GM12878 (cell line): ENCODE data around the gene SLC37A1. TPM values are rescaled to one million over a fixed set of nuclear protein-coding genes. Genes with fewer than 3 reads are reported as not detected.

Source experiments
- ATAC-seq: fragments of 200-7000 bp; cut with Tn5 transposase; 3 replicates; pipeline ENCODE4 v1.9.1; 2020; ENCODE audit warnings: mild to moderate bottlenecking, moderate library complexity
- BruUV-seq: library from RNA; stranded (reverse); fragments of 400-500 nt; replicated peaks from 2 replicates; lab custom pipeline; 2021; lab: Mats Ljungman, UMichigan
- CTCF ChIA-PET: fragments of 300-600 bp; sonication (Branson Sonifier 250); formaldehyde crosslinking; extraction: SDS; loops from one replicate; lab custom pipeline; 2021; ENCODE audit warnings: inconsistent platforms; lab: Yijun Ruan, JAX
- POLR2A ChIA-PET: fragments of 350-600 bp; formaldehyde crosslinking; extraction: SDS; loops from one replicate; lab custom pipeline; 2021; ENCODE audit warnings: inconsistent platforms; lab: Charles Lee
- RAD21 ChIA-PET: fragments of 300-600 bp; sonication (Branson Sonifier 250); formaldehyde crosslinking; loops from one replicate; lab custom pipeline; 2023; ENCODE audit warnings: antibody characterized with exemption; ENCODE audit not compliant: unreplicated experiment; lab: Charles Lee
- SMC1A ChIA-PET: fragments of 300-600 bp; sonication (Branson Sonifier 250); formaldehyde crosslinking; loops from one replicate; lab custom pipeline; 2023; ENCODE audit not compliant: unreplicated experiment, uncharacterized antibody; lab: Charles Lee
- DNase-seq: peaks from one replicate; pipeline ENCODE4 v3.0.0-alpha.2; 2011; ENCODE audit warnings: low read depth, low spot score
- FAIRE-seq: peaks from 3 replicates; lab custom pipeline; 2011; peaks lifted over from hg19 to GRCh38; lab: Jason Lieb, UNC
- H2AFZ ChIP-seq: 2 replicates; pipeline ENCODE4 v1.6.0; 2011; ENCODE audit warnings: low read depth, low read length, control low read depth; ENCODE audit not compliant: control insufficient read depth
- H3K27ac ChIP-seq: 2 replicates; pipeline ENCODE4 v1.5.1; 2011; ENCODE audit warnings: control low read depth; ENCODE audit not compliant: control insufficient read depth, insufficient read depth
- H3K27me3 ChIP-seq, 2 experiments: replicated peaks in 1 of 2; 2 replicates each; pipeline versions ENCODE4 v1.6.0 to v1.6.1; 2011; ENCODE audit warnings: low read length in 1 of 2; ENCODE audit not compliant: control insufficient read depth in 2 of 2, insufficient read depth in 2 of 2
- H3K36me3 ChIP-seq, 2 experiments: 2 replicates each; pipeline ENCODE4 v1.5.1; 2011; ENCODE audit warnings: low read length in 1 of 2; ENCODE audit not compliant: control insufficient read depth in 2 of 2, insufficient read depth in 2 of 2
- H3K4me1 ChIP-seq: 2 replicates; pipeline ENCODE4 v1.6.1; 2011; ENCODE audit warnings: mild to moderate bottlenecking, low read length, moderate library complexity, mixed read lengths; ENCODE audit not compliant: control insufficient read depth, insufficient read depth
- H3K4me2 ChIP-seq: 2 replicates; pipeline ENCODE4 v1.6.0; 2011; ENCODE audit warnings: control low read depth; ENCODE audit not compliant: control insufficient read depth, insufficient read depth
- H3K4me3 ChIP-seq: fragments of 200-600 bp; sonication (generic); 2 replicates; pipeline ENCODE4 v1.5.1; 2016
- H3K79me2 ChIP-seq: 2 replicates; pipeline ENCODE4 v1.6.0; 2011; ENCODE audit warnings: low read length; ENCODE audit not compliant: control insufficient read depth, insufficient read depth
- H3K9ac ChIP-seq: 2 replicates; pipeline ENCODE4 v1.8.0; 2011; ENCODE audit warnings: low read length, control low read depth, mixed read lengths; ENCODE audit not compliant: control insufficient read depth, insufficient read depth
- H3K9me3 ChIP-seq: replicated peaks from 3 replicates; pipeline ENCODE4 v1.5.1; 2011; ENCODE audit warnings: mild to moderate bottlenecking, low read length; ENCODE audit not compliant: control insufficient read depth, insufficient read depth
- H4K20me1 ChIP-seq: 2 replicates; pipeline ENCODE4 v1.6.0; 2011; ENCODE audit not compliant: control insufficient read depth, insufficient read depth
- NFXL1 ChIP-seq: fragments of 450-650 bp; IDR thresholded peaks from 2 replicates; pipeline ENCODE4 v1.6.1; 2017; ENCODE audit warnings: antibody characterized with exemption, mild to moderate bottlenecking, borderline replicate concordance
- SREBF1 ChIP-seq: IDR thresholded peaks from 2 replicates; pipeline ENCODE4 v1.6.1; 2012; ENCODE audit warnings: mild to moderate bottlenecking, low read length
- ZBED1 ChIP-seq: IDR thresholded peaks from 2 replicates; pipeline ENCODE4 v1.6.1; 2016; ENCODE audit warnings: borderline replicate concordance
- WGBS: methylation state at CpG from one replicate; pipeline ENCODE4 v1.1.6; 2016; ENCODE audit warnings: low lambda C conversion rate; ENCODE audit not compliant: insufficient replicate concordance, insufficient coverage; ENCODE audit errors: missing lambda C conversion rate; 5-methylcytosine and 5-hydroxymethylcytosine counted together
- in situ Hi-C: fragments of 300-500 bp; cut with MboI; formaldehyde crosslinking; loops from 9 replicates; pipeline ENCODE4 v1.14.3; 2018; ENCODE audit warnings: mixed read lengths
- intact Hi-C: fragments of 100-400 bp; cut with micrococcal nuclease; formaldehyde crosslinking; loops from one replicate; pipeline ENCODE4 v1.14.2; 2022; ENCODE audit not compliant: unreplicated experiment
- polyA plus RNA-seq, 11 experiments: library from polyadenylated mRNA; depleted of rRNA in 4 of 11; unstranded in 6 of 11; stranded (reverse) in 5 of 11; fragments of >200 nt; fragmentation: Nextera tagmentation in 4 of 11; fragmentation: Illumina TruSeq in 1 of 11; extraction: Ambion mirVana in 4 of 11; extraction: Trizol in 1 of 11; gene quantifications; 1 replicate in 1 of 11; 2 replicates in 10 of 11; pipeline versions ENCODE4 v1.2.1 to v1.2.3, GENCODE V29; 2011 to 2016; ENCODE audit warnings: inconsistent platforms in 2 of 11, missing spikeins in 2 of 11, low read depth in 1 of 11
- total RNA-seq, 4 experiments: library from RNA; depleted of rRNA in 3 of 4; stranded (reverse); fragments of >200 nt in 3 of 4; fragmentation: Illumina TruSeq in 1 of 4; extraction: Trizol in 1 of 4; gene quantifications; 2 replicates each; pipeline versions ENCODE4 v1.2.1 to v1.2.3, GENCODE V29; 2013 to 2021
- TF ChIP-seq, protein P1 (sequence below): fragments of 450-650 bp; IDR thresholded peaks from 2 replicates; pipeline ENCODE4 v1.6.1; 2016; ENCODE audit warnings: mild to moderate bottlenecking
- TF ChIP-seq, protein P2 (sequence below): IDR thresholded peaks from 2 replicates; pipeline ENCODE4 v1.6.1; 2012; ENCODE audit warnings: low read depth, low read length, improper control_type of control experiment

Gene SLC37A1
- total and polyA plus RNA-seq, 10 of the 15 experiments (the other 5 are each of a cell fraction or from before 2014, with no cell fraction given) = 1.1 to 35.5 (median 24.4) TPM

DNA sequence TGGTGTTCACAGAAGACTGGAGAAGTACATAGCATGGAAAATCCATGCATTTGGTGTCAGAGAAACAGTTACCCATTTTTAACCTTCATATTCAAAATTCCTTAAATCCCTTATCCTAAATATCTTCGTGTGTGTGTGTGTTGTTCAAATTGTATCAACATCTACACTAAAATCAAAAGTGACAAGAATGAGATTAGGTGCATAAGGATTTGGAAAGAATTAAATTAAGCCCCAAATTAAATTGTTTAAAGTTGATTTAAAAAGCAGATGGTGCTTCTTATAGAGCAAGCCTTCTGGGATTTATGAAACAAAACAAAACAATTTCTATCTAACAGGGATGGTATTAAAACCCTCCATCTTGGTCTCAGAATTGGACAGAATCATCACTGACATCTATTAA is 22.3 kb upstream of the SLC37A1 start (continued):
- TF ChIP-seq NFXL1 = no peak
- no peak for TF ChIP-seq ZBED1
- no peak for TF ChIP-seq SREBF1
- TF ChIP-seq, protein P1, sequence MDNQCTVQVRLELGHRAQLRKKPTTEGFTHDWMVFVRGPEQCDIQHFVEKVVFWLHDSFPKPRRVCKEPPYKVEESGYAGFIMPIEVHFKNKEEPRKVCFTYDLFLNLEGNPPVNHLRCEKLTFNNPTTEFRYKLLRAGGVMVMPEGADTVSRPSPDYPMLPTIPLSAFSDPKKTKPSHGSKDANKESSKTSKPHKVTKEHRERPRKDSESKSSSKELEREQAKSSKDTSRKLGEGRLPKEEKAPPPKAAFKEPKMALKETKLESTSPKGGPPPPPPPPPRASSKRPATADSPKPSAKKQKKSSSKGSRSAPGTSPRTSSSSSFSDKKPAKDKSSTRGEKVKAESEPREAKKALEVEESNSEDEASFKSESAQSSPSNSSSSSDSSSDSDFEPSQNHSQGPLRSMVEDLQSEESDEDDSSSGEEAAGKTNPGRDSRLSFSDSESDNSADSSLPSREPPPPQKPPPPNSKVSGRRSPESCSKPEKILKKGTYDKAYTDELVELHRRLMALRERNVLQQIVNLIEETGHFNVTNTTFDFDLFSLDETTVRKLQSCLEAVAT = no peak

GRCh38 chr21:42492201-42492600 is 21.5 kb upstream of the SLC37A1 start:
- ChIA-PET RAD21 (interaction anchor here (0.6 to 4.0 kb wide), 3 partner anchors 14 to 44 kb away, joined by 3 to 16 read pairs (median 9); no protein-coding TSS in a partner anchor), CTCF (no interaction called here), POLR2A (no interaction called here), SMC1A (interaction anchor here (1.2 to 1.5 kb wide), 2 partner anchors 19 to 25 kb away, joined by 3 read pairs; no protein-coding TSS in a partner anchor)
- no peaks in the 10 kb centered on the region for H3K79me2 ChIP-seq
- H3K27ac ChIP-seq = no peak overlapping the region
- no TSS peak for BruUV-seq
- no peak for DNase-seq
- no peak overlapping the region for H3K9ac ChIP-seq
- no peak for FAIRE-seq
- intact Hi-C loops = no loop called here
- WGBS = 91% methylated on average over 8 of the region's 8 CpGs
- H3K4me3 ChIP-seq = no peak overlapping the region
- no peaks in the 10 kb centered on the region for H4K20me1 ChIP-seq
- no peaks in the 10 kb centered on the region; the same call in 2 of the 3 replicates for H3K9me3 ChIP-seq
- H3K27me3 ChIP-seq = no peaks in the 10 kb centered on the region
- no peaks in the 10 kb centered on the region for H3K36me3 ChIP-seq
- TF ChIP-seq, protein P2, sequence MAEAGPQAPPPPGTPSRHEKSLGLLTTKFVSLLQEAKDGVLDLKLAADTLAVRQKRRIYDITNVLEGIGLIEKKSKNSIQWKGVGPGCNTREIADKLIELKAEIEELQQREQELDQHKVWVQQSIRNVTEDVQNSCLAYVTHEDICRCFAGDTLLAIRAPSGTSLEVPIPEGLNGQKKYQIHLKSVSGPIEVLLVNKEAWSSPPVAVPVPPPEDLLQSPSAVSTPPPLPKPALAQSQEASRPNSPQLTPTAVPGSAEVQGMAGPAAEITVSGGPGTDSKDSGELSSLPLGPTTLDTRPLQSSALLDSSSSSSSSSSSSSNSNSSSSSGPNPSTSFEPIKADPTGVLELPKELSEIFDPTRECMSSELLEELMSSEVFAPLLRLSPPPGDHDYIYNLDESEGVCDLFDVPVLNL = no peak
- H3K4me1 ChIP-seq = peaks cover 14% of the 10 kb centered on the region
- in situ Hi-C loops = no loop called here
- H3K4me2 ChIP-seq = no peak overlapping the region
- no peak overlapping the region for H2AFZ ChIP-seq
- no peak for ATAC-seq
